ENCODE data around the gene PPM1K. TPM values are rescaled to one million over a fixed set of nuclear protein-coding genes. Genes with fewer than 3 reads are reported as not detected.

PPM1K gene
- total and polyA plus RNA-seq, 2 donors: 7.1 to 56.4 TPM

DNA sequence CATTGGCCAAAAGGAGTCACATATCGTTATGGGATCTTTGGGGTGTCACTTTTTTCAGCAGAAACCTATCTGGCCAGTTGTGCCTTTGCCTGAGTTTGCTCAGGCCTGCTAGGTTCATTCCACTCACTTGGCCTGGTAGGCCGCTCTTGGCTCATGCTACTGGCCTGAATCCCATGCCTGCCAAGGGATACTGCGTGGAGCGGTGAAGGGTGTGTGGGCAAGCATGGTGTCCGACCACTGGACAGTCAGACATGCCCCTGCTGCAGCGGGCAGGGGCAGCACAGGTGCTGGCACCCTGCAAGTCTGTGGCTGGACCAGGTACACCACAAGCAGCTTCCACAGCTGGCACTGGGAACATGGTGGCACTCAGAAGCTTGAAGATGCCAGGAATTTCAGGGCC lies 11.3 kb upstream of the PPM1K start:
- 95% methylated on average over 6 of the region's 6 CpGs for WGBS
- Histone ChIP-seq H3K4me3 (ENCODE audit: low read depth, low read length) (no peak overlapping the region), H3K4me1 (ENCODE audit: insufficient read depth) (no peaks in the 10 kb centered on the region), H3K27ac (ENCODE audit: low read depth) (no peak overlapping the region), H3K36me3 (ENCODE audit: insufficient read depth) (no peaks in the 10 kb centered on the region)
- no peak for DNase-seq (ENCODE audit: extremely low spot score)

- DNase-seq (ENCODE audit: extremely low spot score): peak; percentile 13
- Histone ChIP-seq H3K4me3 (ENCODE audit: low read depth, low read length) (no peak overlapping the region), H3K27ac (ENCODE audit: low read depth) (no peak overlapping the region), H3K36me3 (ENCODE audit: insufficient read depth) (no peaks in the 10 kb centered on the region), H3K4me1 (ENCODE audit: insufficient read depth) (no peaks in the 10 kb centered on the region)
- WGBS: 28% methylated on average over 4 of the region's 4 CpGs
Measured at GRCh38 chr4:88291003-88291402, 6.6 kb upstream of the PPM1K start.

DNA sequence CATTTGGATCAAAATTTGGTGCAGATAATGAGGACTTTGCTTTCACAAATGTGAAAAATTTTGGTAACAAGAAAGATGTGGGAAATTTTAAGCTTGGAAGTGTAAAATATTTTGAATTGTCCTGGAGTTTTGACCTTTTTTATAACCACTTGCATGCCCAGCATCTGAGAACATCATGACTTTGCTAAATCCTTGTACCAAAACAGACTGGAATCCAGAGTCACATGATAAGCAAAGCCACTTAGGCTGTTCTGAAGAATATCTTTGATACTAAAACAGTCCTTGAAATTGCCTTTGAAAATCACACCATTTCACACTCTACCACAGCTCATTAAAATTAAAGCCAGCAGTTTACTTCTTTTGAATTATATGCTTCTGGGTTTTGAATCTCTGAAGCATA lies 2.5 kb upstream of the PPM1K start:
- Histone ChIP-seq H3K27ac (ENCODE audit: low read depth) (no peak overlapping the region), H3K4me3 (ENCODE audit: low read depth, low read length) (no peak overlapping the region), H3K36me3 (ENCODE audit: insufficient read depth) (no peaks in the 10 kb centered on the region), H3K4me1 (ENCODE audit: insufficient read depth) (no peaks in the 10 kb centered on the region)
- no peak for DNase-seq (ENCODE audit: extremely low spot score)

GRCh38 chr4:88285235-88285653 lies 883 bp upstream of the PPM1K start:
- DNase-seq (ENCODE audit: extremely low spot score): no peak
- peak overlapping the region; percentile 38 for H3K4me3 ChIP-seq (ENCODE audit: low read depth, low read length)
- 33% methylated on average over 4 of the region's 4 CpGs for WGBS
- no peaks in the 10 kb centered on the region for H3K4me1 ChIP-seq (ENCODE audit: insufficient read depth)
- no peak overlapping the region for H3K27ac ChIP-seq (ENCODE audit: low read depth)
- H3K36me3 ChIP-seq (ENCODE audit: insufficient read depth): no peaks in the 10 kb centered on the region

- WGBS: under 1% methylated on average over 66 of the region's 66 CpGs
- no peak for DNase-seq (ENCODE audit: extremely low spot score)
- no peaks in the 10 kb centered on the region for H3K4me1 ChIP-seq (ENCODE audit: insufficient read depth)
- H3K36me3 ChIP-seq (ENCODE audit: insufficient read depth): no peaks in the 10 kb centered on the region
- H3K27ac ChIP-seq (ENCODE audit: low read depth): peak overlapping the region; percentile 96
- peak overlapping the region; percentile 86 for H3K4me3 ChIP-seq (ENCODE audit: low read depth, low read length)
Measured at GRCh38 chr4:88283661-88284438, 511 bp downstream of the PPM1K start.

GRCh38 chr4:88280228-88280795 lies 4.0 kb downstream of the PPM1K start:
- no peak overlapping the region for H3K27ac ChIP-seq (ENCODE audit: low read depth)
- whole genome bisulfite sequencing: over 99% methylated on average over 6 of the region's 6 CpGs
- H3K36me3 ChIP-seq (ENCODE audit: insufficient read depth): no peaks in the 10 kb centered on the region
- no peaks in the 10 kb centered on the region for H3K4me1 ChIP-seq (ENCODE audit: insufficient read depth)
- no peak for DNase-seq (ENCODE audit: extremely low spot score)
- H3K4me3 ChIP-seq (ENCODE audit: low read depth, low read length): no peak overlapping the region

- H3K27ac ChIP-seq (ENCODE audit: low read depth): no peak overlapping the region
- no peak for DNase-seq (ENCODE audit: extremely low spot score)
- no peak overlapping the region for H3K4me3 ChIP-seq (ENCODE audit: low read depth, low read length)
- no peaks in the 10 kb centered on the region for H3K36me3 ChIP-seq (ENCODE audit: insufficient read depth)
- no peaks in the 10 kb centered on the region for H3K4me1 ChIP-seq (ENCODE audit: insufficient read depth)
- WGBS: 96% methylated on average over 3 of the region's 3 CpGs
Measured at GRCh38 chr4:88277711-88278225, 6.6 kb downstream of the PPM1K start.

DNA sequence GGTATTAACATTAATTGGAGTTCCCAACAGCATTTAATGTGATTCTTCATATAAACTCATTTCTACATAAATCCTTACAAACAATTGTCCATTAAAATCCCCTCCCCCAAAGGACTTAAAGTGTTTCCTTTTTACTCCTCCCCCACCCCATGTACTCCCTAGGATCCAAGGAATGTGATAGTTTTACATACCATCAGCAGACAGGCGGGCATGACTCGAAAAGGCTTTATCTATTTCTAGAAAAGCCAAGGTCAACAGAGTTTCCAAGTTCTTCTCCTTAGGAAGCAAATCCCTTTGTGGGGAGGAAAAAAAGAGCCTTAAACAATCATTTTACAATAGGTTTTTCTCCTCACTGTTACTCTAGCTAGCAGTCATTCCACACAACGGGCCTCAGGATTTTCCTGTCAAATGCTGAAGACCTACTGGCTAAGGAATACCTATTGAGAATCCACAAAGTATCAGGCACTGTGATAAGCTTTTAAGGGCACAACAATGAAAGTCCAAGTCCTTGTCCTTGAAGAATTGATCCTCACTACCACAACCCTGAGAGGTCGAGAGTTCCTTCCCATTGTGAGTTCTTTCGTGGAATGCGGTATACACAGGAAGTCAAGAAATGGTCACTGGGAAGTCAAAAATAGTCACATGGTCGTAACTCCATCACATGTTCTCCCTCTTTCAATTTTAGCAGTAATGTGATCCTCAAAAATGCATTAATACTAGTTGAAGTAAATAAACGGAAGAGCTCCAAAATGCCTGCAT lies 7.2 kb downstream of the PPM1K start:
- no peaks in the 10 kb centered on the region for H3K4me1 ChIP-seq (ENCODE audit: insufficient read depth)
- no peak overlapping the region for H3K27ac ChIP-seq (ENCODE audit: low read depth)
- no peak overlapping the region for H3K4me3 ChIP-seq (ENCODE audit: low read depth, low read length)
- H3K36me3 ChIP-seq (ENCODE audit: insufficient read depth): no peaks in the 10 kb centered on the region
- DNase-seq (ENCODE audit: extremely low spot score): no peak
- WGBS: 95% methylated on average over 8 of the region's 8 CpGs

GRCh38 chr4:88275949-88276515 lies 8.3 kb downstream of the PPM1K start:
- WGBS: 86% methylated on average over 4 of the region's 4 CpGs
- Histone ChIP-seq H3K4me3 (ENCODE audit: low read depth, low read length) (no peak overlapping the region), H3K4me1 (ENCODE audit: insufficient read depth) (no peaks in the 10 kb centered on the region), H3K36me3 (ENCODE audit: insufficient read depth) (no peaks in the 10 kb centered on the region), H3K27ac (ENCODE audit: low read depth) (no peak overlapping the region)
- no peak for DNase-seq (ENCODE audit: extremely low spot score)

- no peak overlapping the region for H3K27ac ChIP-seq (ENCODE audit: low read depth)
- no peaks in the 10 kb centered on the region for H3K4me1 ChIP-seq (ENCODE audit: insufficient read depth)
- no peaks in the 10 kb centered on the region for H3K36me3 ChIP-seq (ENCODE audit: insufficient read depth)
- no peak overlapping the region for H3K4me3 ChIP-seq (ENCODE audit: low read depth, low read length)
- no peak for DNase-seq (ENCODE audit: extremely low spot score)
- WGBS: 52% methylated on average over 1 of the region's 1 CpG
Measured at GRCh38 chr4:88275516-88275915, 8.8 kb downstream of the PPM1K start.

- DNase-seq (ENCODE audit: extremely low spot score): no peak
- WGBS: 83% methylated on average over 1 of the region's 1 CpG
- no peaks in the 10 kb centered on the region for H3K4me1 ChIP-seq (ENCODE audit: insufficient read depth)
- no peak overlapping the region for H3K4me3 ChIP-seq (ENCODE audit: low read depth, low read length)
- no peak overlapping the region for H3K27ac ChIP-seq (ENCODE audit: low read depth)
- peaks cover 2% of the 10 kb centered on the region for H3K36me3 ChIP-seq (ENCODE audit: insufficient read depth)
Measured at GRCh38 chr4:88268913-88269312, 15.4 kb downstream of the PPM1K start.

- no peak for DNase-seq (ENCODE audit: extremely low spot score)
- Histone ChIP-seq H3K36me3 (ENCODE audit: insufficient read depth) (peaks cover 2% of the 10 kb centered on the region), H3K4me1 (ENCODE audit: insufficient read depth) (no peaks in the 10 kb centered on the region), H3K27ac (ENCODE audit: low read depth) (no peak overlapping the region), H3K4me3 (ENCODE audit: low read depth, low read length) (no peak overlapping the region)
- 100% methylated on average over 1 of the region's 1 CpG for WGBS
Measured at GRCh38 chr4:88264336-88264735, 20.0 kb downstream of the PPM1K start.

- WGBS: 95% methylated on average over 2 of the region's 2 CpGs
- no peak for DNase-seq (ENCODE audit: extremely low spot score)
- Histone ChIP-seq H3K27ac (ENCODE audit: low read depth) (no peak overlapping the region), H3K36me3 (ENCODE audit: insufficient read depth) (no peaks in the 10 kb centered on the region), H3K4me1 (ENCODE audit: insufficient read depth) (no peaks in the 10 kb centered on the region), H3K4me3 (ENCODE audit: low read depth, low read length) (no peak overlapping the region)
Measured at GRCh38 chr4:88257726-88258125, 26.6 kb downstream of the PPM1K start.
